ENCODE data around the gene MVD.

MVD gene

DNA sequence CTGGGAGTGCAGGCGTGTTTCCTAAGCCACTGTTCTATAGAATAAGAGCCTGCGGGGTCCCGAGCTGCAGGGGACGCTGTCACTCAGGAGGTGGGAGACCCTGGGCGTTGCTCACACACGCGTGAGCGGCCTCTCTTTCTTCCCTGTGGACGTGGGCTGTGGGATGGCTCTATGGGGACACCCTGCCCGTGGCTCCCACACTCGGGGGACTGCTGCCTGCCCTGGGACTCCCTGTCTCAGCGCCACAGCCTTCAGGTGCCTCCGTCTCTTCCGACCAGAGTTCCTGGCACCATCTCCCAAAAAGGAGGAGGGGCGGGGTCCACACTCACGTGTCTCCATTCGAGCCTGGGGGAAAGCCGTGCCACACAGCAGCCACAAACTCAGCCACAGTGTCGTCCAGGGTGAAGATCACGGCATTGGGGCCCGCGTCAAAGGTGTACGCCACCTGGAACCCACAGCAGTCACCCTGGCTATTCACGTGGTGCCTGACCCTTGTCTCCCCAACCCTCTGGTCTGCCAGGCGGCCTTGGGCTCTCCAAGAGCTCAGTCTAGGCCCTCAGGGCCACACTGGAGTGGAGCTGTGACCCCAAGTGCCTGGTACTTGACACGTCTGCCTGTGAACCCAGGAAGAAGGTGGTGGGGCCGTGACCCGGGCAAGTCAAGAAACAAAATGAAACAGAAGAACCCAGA lies 8.4 kb downstream of the MVD start:
- H3K9me3 ChIP-seq (ENCODE audit: control insufficient read depth, insufficient read depth, low read depth, low read length), result no peaks in the 10 kb centered on the region

DNA sequence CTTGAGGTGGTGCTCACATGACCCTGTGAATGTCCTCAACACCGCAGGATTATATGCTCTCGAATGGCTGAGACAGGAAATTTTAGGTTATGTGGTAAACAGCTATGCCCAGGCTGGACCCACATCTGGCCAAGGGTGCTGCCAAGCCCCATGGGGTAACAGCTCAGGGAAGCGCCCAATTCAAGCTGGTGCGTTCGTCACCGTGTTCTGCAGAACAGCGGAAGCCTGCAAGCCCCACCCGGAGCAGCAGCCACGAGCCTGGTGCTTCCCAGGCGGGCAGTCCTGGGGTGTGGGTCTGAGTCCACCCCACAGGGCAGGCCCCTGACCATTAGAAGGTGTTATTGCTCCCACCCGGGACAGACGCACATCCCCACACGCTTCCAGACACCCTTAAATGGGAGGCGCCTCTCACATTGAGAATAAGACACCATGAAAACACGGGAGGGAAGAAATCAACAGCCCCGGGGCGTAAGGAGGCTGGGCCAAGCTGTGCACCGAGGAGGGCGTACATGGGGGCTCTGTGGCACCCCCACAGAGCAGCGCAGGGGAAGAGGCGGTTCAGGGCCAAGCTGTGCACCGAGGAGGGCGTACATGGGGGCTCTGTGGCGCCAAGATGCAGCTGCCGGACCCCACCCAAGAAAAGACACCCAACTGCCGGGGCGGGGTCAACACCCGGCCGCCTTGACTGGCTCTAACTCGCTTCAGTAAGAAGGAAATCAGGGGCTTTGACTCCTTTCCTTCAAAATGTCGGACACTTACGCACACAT lies 9.1 kb downstream of the MVD start:
- Histone ChIP-seq H3K9ac (ENCODE audit: low read length) (no peak overlapping the region), H3K27me3 (ENCODE audit: control insufficient read depth, insufficient read depth, low read length) (no peaks in the 10 kb centered on the region), H3K27ac (ENCODE audit: low read depth, low read length) (no peak overlapping the region), H3K9me3 (ENCODE audit: control insufficient read depth, insufficient read depth, low read depth, low read length) (no peaks in the 10 kb centered on the region), H3K4me3 (ENCODE audit: low read depth, low read length) (no peak overlapping the region), H3K36me3 (ENCODE audit: control insufficient read depth, insufficient read depth, low read length) (peaks cover 56% of the 10 kb centered on the region), H3K4me1 (ENCODE audit: control insufficient read depth, insufficient read depth, low read length) (peaks cover 15% of the 10 kb centered on the region)

More for the DNA sequence above, 8.4 kb downstream of the MVD start:
- Histone ChIP-seq H3K9ac (ENCODE audit: low read length) (no peak overlapping the region), H3K36me3 (ENCODE audit: control insufficient read depth, insufficient read depth, low read length) (peaks cover 56% of the 10 kb centered on the region), H3K4me1 (ENCODE audit: control insufficient read depth, insufficient read depth, low read length) (peaks cover 15% of the 10 kb centered on the region), H3K27me3 (ENCODE audit: control insufficient read depth, insufficient read depth, low read length) (no peaks in the 10 kb centered on the region), H3K4me3 (ENCODE audit: low read depth, low read length) (no peak overlapping the region), H3K27ac (ENCODE audit: low read depth, low read length) (no peak overlapping the region)

DNA sequence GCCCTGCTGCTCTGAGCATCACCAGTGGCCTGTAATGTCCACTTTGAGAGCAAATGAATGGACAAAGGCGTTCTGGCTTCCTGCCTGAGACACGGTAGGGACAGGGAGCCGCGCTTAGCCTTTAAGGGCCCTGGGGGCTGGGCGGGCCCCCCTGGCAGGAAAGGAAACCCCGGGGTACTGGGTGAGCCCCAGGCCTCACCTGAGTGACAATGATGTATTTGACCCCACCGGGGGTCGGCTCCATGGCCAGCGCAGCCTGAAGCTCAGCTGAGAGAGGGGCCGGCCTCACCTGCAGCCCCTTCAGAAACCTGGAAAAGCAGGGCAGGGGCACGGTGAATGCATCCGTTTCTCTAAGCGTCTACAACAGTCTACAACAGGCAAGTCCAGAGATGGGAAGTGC lies 9.8 kb downstream of the MVD start:
- H3K9ac ChIP-seq (ENCODE audit: low read length), result no peak overlapping the region
- H3K27me3 ChIP-seq (ENCODE audit: control insufficient read depth, insufficient read depth, low read length), result no peaks in the 10 kb centered on the region
- H3K9me3 ChIP-seq (ENCODE audit: control insufficient read depth, insufficient read depth, low read depth, low read length), result no peaks in the 10 kb centered on the region
- peaks cover 52% of the 10 kb centered on the region for H3K36me3 ChIP-seq (ENCODE audit: control insufficient read depth, insufficient read depth, low read length)
- no peak overlapping the region for H3K4me3 ChIP-seq (ENCODE audit: low read depth, low read length)
- no peak overlapping the region for H3K27ac ChIP-seq (ENCODE audit: low read depth, low read length)
- peaks cover 15% of the 10 kb centered on the region for H3K4me1 ChIP-seq (ENCODE audit: control insufficient read depth, insufficient read depth, low read length)

DNA sequence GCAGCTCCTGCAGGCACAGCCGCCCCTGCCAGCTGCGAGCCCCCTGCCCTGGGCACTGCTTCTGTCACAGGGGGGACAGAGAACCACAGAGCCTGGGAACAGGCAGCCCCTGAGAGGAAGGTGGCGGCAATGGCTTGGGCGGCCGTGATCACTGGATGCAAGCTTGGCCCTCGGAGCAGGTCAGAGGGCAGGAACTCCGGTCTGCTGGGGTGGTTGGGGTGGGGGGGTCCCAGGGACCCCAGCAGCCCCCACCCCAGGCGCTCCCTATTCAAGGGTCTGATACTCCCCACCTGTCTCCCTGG lies 10.2 kb downstream of the MVD start:
- no peaks in the 10 kb centered on the region for H3K27me3 ChIP-seq (ENCODE audit: control insufficient read depth, insufficient read depth, low read length)
- H3K9me3 ChIP-seq (ENCODE audit: control insufficient read depth, insufficient read depth, low read depth, low read length), result no peaks in the 10 kb centered on the region
- no peak overlapping the region for H3K9ac ChIP-seq (ENCODE audit: low read length)
- peaks cover 48% of the 10 kb centered on the region for H3K36me3 ChIP-seq (ENCODE audit: control insufficient read depth, insufficient read depth, low read length)
- peaks cover 15% of the 10 kb centered on the region for H3K4me1 ChIP-seq (ENCODE audit: control insufficient read depth, insufficient read depth, low read length)
- H3K4me3 ChIP-seq (ENCODE audit: low read depth, low read length), result no peak overlapping the region
- no peak overlapping the region for H3K27ac ChIP-seq (ENCODE audit: low read depth, low read length)

DNA sequence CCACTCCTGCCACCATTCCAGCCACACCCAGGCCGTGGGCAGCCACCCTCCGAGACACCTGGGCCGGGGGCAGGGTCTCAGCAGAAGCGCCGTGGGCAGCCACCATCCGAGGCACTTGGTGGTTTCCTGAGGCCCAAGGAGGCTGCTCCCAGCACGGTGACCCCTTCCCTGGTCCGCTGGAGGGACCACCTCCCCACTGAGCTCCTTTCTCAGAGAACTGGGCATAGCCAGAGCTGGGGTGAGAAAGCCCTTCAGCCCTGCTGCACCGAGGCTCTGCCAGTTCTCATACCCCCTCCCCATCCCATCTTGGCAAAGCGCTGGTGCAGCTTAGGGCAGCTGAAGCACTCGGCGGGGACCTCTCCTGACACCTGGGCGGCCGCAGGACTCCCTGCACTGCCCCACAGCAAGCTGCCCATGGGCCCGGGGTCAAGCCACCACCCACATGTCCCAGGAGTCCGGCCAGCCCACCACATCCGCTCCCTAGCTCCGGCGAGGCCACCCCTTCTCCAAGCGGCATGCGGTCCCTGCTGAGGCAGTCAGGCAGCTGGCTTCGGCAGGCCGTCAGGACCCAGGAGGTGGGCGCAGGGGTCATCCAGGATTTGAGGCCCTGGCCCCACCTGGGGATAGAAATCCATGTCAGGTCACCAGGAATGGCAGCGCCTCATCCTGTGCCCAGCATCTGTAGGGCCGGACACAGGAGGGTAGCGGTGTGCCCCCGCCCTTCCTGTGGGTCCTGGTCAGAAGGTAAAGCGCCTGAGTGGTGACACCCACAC lies 10.7 kb downstream of the MVD start:
- H3K4me1 ChIP-seq (ENCODE audit: control insufficient read depth, insufficient read depth, low read length), result peaks cover 15% of the 10 kb centered on the region
- no peak overlapping the region for H3K27ac ChIP-seq (ENCODE audit: low read depth, low read length)
- H3K36me3 ChIP-seq (ENCODE audit: control insufficient read depth, insufficient read depth, low read length), result peaks cover 43% of the 10 kb centered on the region
- no peak overlapping the region for H3K4me3 ChIP-seq (ENCODE audit: low read depth, low read length)
- no peaks in the 10 kb centered on the region for H3K27me3 ChIP-seq (ENCODE audit: control insufficient read depth, insufficient read depth, low read length)
- H3K9ac ChIP-seq (ENCODE audit: low read length), result no peak overlapping the region
- H3K9me3 ChIP-seq (ENCODE audit: control insufficient read depth, insufficient read depth, low read depth, low read length), result no peaks in the 10 kb centered on the region

DNA sequence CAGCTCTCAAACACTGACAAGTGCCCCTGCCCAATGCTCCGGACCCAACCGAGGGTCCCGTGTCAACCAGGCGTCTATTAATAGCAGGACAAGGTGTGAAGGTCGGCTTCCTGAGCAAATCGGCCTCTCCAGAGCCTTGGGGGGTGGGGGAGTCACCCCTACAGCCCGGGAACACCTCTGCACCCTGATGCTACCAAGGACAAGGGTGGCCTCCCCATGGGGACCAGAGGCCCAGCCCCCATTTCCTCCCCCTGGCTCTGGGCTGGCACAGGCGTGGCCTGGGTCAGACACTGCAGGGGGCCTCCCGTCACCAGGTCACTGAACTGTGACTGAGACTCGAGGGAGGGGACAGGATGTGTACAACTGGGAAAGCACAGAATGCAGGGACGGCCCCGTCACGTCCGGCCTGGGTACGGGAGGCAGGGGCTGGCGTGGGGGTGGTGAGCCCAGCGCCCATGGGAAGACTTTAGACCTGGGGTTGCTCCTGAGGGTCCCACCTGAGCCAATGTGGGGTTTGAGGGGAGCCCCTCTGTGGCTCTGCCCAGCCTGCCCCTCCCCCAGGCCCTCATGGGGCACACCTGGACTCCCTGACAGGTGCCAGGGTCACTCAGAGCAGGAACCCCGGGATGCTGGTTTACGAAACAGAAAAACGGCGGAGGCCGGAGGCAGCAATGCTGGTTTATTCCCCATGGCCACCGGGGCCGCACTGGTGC lies 11.5 kb downstream of the MVD start:
- H3K9me3 ChIP-seq (ENCODE audit: control insufficient read depth, insufficient read depth, low read depth, low read length), result no peaks in the 10 kb centered on the region
- H3K4me3 ChIP-seq (ENCODE audit: low read depth, low read length), result peak overlapping the region; percentile 93
- no peaks in the 10 kb centered on the region for H3K27me3 ChIP-seq (ENCODE audit: control insufficient read depth, insufficient read depth, low read length)
- H3K36me3 ChIP-seq (ENCODE audit: control insufficient read depth, insufficient read depth, low read length), result peaks cover 37% of the 10 kb centered on the region
- H3K9ac ChIP-seq (ENCODE audit: low read length), result peak overlapping the region; percentile 20
- H3K4me1 ChIP-seq (ENCODE audit: control insufficient read depth, insufficient read depth, low read length), result peaks cover 15% of the 10 kb centered on the region
- H3K27ac ChIP-seq (ENCODE audit: low read depth, low read length), result no peak overlapping the region

DNA sequence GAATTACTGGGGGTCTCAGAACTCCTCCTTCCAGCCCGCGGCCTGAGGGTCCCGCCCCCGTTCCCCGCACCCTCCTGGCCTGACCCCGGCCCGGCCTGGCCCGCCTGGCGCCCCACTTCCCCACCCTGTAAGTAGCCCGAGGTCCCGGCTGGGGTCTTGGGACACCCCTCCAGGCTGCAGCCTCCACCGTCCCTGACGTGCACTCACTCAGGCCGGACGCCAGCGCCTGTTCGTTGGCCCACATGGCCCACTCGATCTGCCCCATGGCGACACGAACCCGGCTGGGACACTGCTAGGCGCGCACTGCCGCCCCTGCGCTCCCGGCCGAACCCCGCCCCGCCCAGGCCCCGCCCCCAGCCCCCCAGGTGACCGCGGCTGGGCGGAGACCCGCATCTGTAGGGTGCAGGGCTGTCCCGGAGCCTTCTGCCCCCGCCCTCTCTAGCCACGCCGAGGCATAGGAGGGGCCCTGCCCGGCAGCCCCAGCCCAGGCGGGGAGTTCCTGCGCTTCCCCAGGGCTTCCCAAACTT lies 12.1 kb downstream of the MVD start, which contains the start of gene CYBA:
CYBA (minus strand) TSS at position 305 of the 527 bp plus-strand sequence; CDS start at position 265, 40 bp downstream.
- H3K4me3 ChIP-seq (ENCODE audit: low read depth, low read length), result peak within 1 kb of the TSS; percentile 93
- no peaks in the 10 kb centered on the region for H3K9me3 ChIP-seq (ENCODE audit: control insufficient read depth, insufficient read depth, low read depth, low read length)
- peak within 1 kb of the TSS; percentile 72 for H3K9ac ChIP-seq (ENCODE audit: low read length)
- peak within 1 kb of the TSS; percentile 58; the same call in 1 of the 2 replicates for H3K27ac ChIP-seq (ENCODE audit: low read depth, low read length)
- H3K36me3 ChIP-seq (ENCODE audit: control insufficient read depth, insufficient read depth, low read length), result peaks cover 31% of the 10 kb centered on the region
- H3K4me1 ChIP-seq (ENCODE audit: control insufficient read depth, insufficient read depth, low read length), result peaks cover 15% of the 10 kb centered on the region
- no peaks in the 10 kb centered on the region for H3K27me3 ChIP-seq (ENCODE audit: control insufficient read depth, insufficient read depth, low read length)

DNA sequence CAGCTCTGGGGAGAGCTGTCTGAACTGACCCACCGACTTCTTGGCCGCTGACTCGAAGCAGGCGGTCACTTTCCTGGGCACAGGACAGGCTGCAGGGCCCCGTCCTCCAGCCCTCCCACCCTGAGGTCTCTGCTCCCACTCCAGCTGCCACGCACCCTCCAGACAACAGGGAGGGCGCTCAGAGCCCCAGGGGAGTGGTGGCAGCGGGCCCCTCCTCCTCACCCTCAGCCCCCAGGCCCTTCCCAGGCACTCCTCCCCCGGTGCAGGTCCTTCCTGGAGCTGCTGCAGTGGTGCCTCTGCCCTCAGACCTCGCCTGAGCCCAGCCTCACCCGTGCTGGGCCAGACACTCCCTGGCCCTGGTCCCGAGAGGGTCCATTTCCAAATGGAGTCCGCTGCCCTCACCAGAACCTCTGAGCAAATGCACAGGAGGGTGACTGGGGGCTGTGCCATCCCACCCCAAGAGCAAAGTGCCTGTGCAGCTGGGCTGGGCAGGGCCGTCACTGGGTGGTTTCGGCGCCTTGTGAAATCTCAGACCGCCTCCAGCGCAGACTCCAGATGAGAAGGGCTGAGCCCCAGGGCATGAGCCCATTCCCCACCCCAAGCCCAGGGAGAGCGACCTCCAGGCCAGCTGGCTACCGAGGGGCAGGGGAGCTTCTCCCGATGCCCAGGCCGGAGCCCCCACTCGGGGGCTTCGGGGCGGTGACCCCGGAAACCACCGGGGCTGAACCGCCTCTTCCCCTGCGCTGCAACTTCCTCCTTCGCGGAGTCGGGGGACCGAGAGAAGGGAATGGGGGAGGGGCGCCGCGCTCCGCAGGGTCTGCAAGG lies 12.8 kb downstream of the MVD start:
- H3K27me3 ChIP-seq (ENCODE audit: control insufficient read depth, insufficient read depth, low read length), result no peaks in the 10 kb centered on the region
- peak overlapping the region; percentile 58; the same call in 1 of the 2 replicates for H3K27ac ChIP-seq (ENCODE audit: low read depth, low read length)
- peaks cover 15% of the 10 kb centered on the region for H3K4me1 ChIP-seq (ENCODE audit: control insufficient read depth, insufficient read depth, low read length)
- peak overlapping the region; percentile 93 for H3K4me3 ChIP-seq (ENCODE audit: low read depth, low read length)
- H3K36me3 ChIP-seq (ENCODE audit: control insufficient read depth, insufficient read depth, low read length), result peaks cover 24% of the 10 kb centered on the region
- H3K9ac ChIP-seq (ENCODE audit: low read length), result peak overlapping the region; percentile 72
- no peaks in the 10 kb centered on the region for H3K9me3 ChIP-seq (ENCODE audit: control insufficient read depth, insufficient read depth, low read depth, low read length)

DNA sequence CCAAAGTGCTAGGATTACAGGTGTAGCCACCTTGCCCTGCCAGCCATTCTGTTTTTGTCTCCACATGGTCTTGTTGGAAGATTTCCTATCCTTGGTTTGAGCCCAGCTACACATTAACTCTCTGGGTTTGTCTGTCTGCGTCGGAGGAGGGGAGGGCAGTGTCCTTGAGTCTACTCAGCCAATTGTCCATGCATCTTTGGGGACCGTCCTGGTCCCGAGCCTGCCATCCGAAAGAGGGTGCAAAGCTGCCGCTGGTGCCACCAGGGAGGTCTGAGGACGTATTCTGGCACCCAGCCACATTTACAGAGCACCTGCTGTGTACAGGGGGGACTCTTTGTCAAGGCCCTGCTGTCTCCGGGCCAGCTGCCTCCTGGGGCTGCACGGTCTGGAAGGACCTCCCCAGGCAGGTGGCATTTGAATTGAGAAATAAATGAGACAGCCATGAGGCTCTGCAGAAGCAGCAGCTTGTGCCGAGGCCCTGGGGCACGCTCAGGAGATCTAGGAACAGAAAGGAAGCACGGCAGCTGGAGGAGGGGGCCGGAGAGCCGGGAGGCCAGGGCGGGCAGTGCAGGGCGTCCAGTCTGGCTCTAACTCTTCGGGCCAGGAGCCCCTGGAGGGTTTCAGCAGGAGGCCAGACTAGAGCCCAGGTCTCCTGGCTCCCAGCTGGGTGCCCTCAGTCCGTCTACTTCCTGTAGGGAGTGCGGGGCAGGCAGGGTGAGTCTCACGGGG lies 13.5 kb downstream of the MVD start:
- Histone ChIP-seq H3K27ac (ENCODE audit: low read depth, low read length) (no peak overlapping the region), H3K4me3 (ENCODE audit: low read depth, low read length) (peak overlapping the region; percentile 93), H3K9ac (ENCODE audit: low read length) (no peak overlapping the region), H3K4me1 (ENCODE audit: control insufficient read depth, insufficient read depth, low read length) (peaks cover 15% of the 10 kb centered on the region), H3K27me3 (ENCODE audit: control insufficient read depth, insufficient read depth, low read length) (no peaks in the 10 kb centered on the region), H3K9me3 (ENCODE audit: control insufficient read depth, insufficient read depth, low read depth, low read length) (no peaks in the 10 kb centered on the region), H3K36me3 (ENCODE audit: control insufficient read depth, insufficient read depth, low read length) (peaks cover 17% of the 10 kb centered on the region)

Data from HUES6 (cell line).